ENCODE results near the gene C5.
A peak's percentile ranks its signal among the peaks of the same experiment; 100 is the strongest.
"Not testable (repeated sequence)": the region's sequence is repeated elsewhere in the genome, so short reads cannot be mapped to it uniquely, and the experiment has no call there.

The C5 gene

GRCh38 chr9:120979797-120980196 lies 70.3 kb downstream of the C5 start:
- DNase-seq (ENCODE audit: low read depth, low spot score): no peak

GRCh38 chr9:120978987-120979386 lies 71.1 kb downstream of the C5 start:
- no peak for DNase-seq (ENCODE audit: low read depth, low spot score)

- no peak for DNase-seq (ENCODE audit: low read depth, low spot score)
Observed at GRCh38 chr9:120977321-120977720, 72.8 kb downstream of the C5 start.

GRCh38 chr9:120974921-120975320 lies 75.2 kb downstream of the C5 start:
- DNase-seq (ENCODE audit: low read depth, low spot score): no peak

GRCh38 chr9:120974181-120974580 lies 75.9 kb downstream of the C5 start:
- no peak for DNase-seq (ENCODE audit: low read depth, low spot score)

- DNase-seq (ENCODE audit: low read depth, low spot score): no peak
Observed at GRCh38 chr9:120971938-120972337, 78.1 kb downstream of the C5 start.

- DNase-seq (ENCODE audit: low read depth, low spot score): not testable (repeated sequence)
Observed at GRCh38 chr9:120971471-120971870, 78.6 kb downstream of the C5 start.

GRCh38 chr9:120970244-120970643 lies 79.8 kb downstream of the C5 start:
- DNase-seq (ENCODE audit: low read depth, low spot score): no peak

GRCh38 chr9:120966013-120966369 lies 84.1 kb downstream of the C5 start:
- no peak for DNase-seq (ENCODE audit: low read depth, low spot score)

GRCh38 chr9:120965344-120966012 lies 84.6 kb downstream of the C5 start:
- peak; percentile 52 for DNase-seq (ENCODE audit: low read depth, low spot score)

GRCh38 chr9:120961936-120962335 lies 88.1 kb downstream of the C5 start:
- no peak for DNase-seq (ENCODE audit: low read depth, low spot score)

GRCh38 chr9:120960001-120960400 lies 90.1 kb downstream of the C5 start:
- DNase-seq (ENCODE audit: low read depth, low spot score): no peak

GRCh38 chr9:120956862-120957261 lies 93.2 kb downstream of the C5 start:
- no peak for DNase-seq (ENCODE audit: low read depth, low spot score)

GRCh38 chr9:120951960-120952618 lies 98.0 kb downstream of the C5 start:
- DNase-seq (ENCODE audit: low read depth, low spot score): no peak

- DNase-seq (ENCODE audit: low read depth, low spot score): no peak
Observed at GRCh38 chr9:120950421-120951388, 99.4 kb downstream of the C5 start.

GRCh38 chr9:120949290-120949689 lies 100.8 kb downstream of the C5 start:
- DNase-seq (ENCODE audit: low read depth, low spot score): no peak

- no peak for DNase-seq (ENCODE audit: low read depth, low spot score)
Observed at GRCh38 chr9:120948824-120949223, 101.3 kb downstream of the C5 start.

- DNase-seq (ENCODE audit: low read depth, low spot score): no peak
Observed at GRCh38 chr9:120947222-120947621, 102.9 kb downstream of the C5 start.

- no peak for DNase-seq (ENCODE audit: low read depth, low spot score)
Observed at GRCh38 chr9:120946259-120946658, 103.8 kb downstream of the C5 start.

GRCh38 chr9:120944948-120945347 lies 105.1 kb downstream of the C5 start:
- no peak for DNase-seq (ENCODE audit: low read depth, low spot score)

- no peak for DNase-seq (ENCODE audit: low read depth, low spot score)
Observed at GRCh38 chr9:120944434-120944843, 105.6 kb downstream of the C5 start.
